Measurements from ENCODE around the gene RRAD. TPM values are rescaled to one million over a fixed set of nuclear protein-coding genes. Genes with fewer than 3 reads are reported as not detected.

Gene RRAD
- total and polyA plus RNA-seq, 2 donors (not counting 3 experiments of a cell fraction or from before 2014, with no cell fraction given): 0.22 to 0.48 TPM

DNA sequence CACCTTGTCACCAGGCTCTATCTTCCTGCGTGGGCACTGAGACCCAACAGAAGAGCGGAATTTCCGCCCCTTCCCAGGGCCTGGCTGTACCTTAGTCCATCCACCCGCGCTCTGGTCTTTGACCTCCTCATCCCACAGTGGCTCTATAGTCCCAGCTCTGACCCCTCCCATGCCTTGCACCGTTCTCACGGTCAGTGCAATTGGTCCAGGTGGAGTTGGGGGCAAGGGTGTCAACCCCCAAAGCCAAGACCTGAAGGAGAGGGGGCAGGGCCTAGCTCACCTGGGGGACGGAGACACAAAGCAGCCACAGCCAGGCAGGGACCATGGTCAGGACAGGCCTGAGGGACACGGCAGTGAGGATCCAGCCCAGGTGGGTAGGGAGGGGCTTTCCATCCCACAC, 7.6 kb downstream of the RRAD start:
- H3K36me3 ChIP-seq (ENCODE audit: control insufficient read depth in 2 of 2, extremely low read depth in 1 of 2, insufficient read depth in 2 of 2, low read length in 2 of 2): no peaks in the 10 kb centered on the region
- no peaks in the 10 kb centered on the region for H3K4me1 ChIP-seq (ENCODE audit: control insufficient read depth, extremely low read depth, insufficient read depth, low read length)
- no peaks in the 10 kb centered on the region for H3K9me3 ChIP-seq (replicated peaks; ENCODE audit: control insufficient read depth, insufficient read depth, low read length)
- H3K27ac ChIP-seq (ENCODE audit: insufficient read depth, low read depth, low read length): no peak overlapping the region
- no peak overlapping the region for H3K4me2 ChIP-seq (ENCODE audit: insufficient read depth, low read length)
- peaks cover 12 to 21% of the 10 kb centered on the region in 2 experiments for H3K27me3 ChIP-seq (ENCODE audit: control insufficient read depth in 2 of 2, insufficient read depth in 2 of 2, low read length in 2 of 2)
- no TSS peak for BruUV-seq (replicated peaks)
- FAIRE-seq (no peak), DNase-seq (ENCODE audit: low read depth, low spot score) (no peak)
- no peaks in the 10 kb centered on the region for H3K9me1 ChIP-seq (replicated peaks; ENCODE audit: control insufficient read depth, extremely low read depth, insufficient read depth, low read length)
- ChIA-PET CTCF (interaction anchor here (0.9 to 5.2 kb wide), 5 partner anchors 8 to 47 kb away, joined by 3 to 25 read pairs (median 5); no protein-coding TSS in a partner anchor), POLR2A (no interaction called here)
- H2AFZ ChIP-seq (ENCODE audit: low read depth, low read length): no peak overlapping the region
- no peak overlapping the region for H3K4me3 ChIP-seq (replicated peaks in 1 of 3; ENCODE audit: insufficient read depth in 1 of 3, low read depth in 1 of 3, low read length in 3 of 3)
- no peak for TF ChIP-seq MYC (IDR thresholded peaks at IDR 0.05; ENCODE audit: low read depth, low read length)
- TF ChIP-seq POLR2AphosphoS5 (IDR thresholded peaks at IDR 0.05; ENCODE audit: insufficient read depth, low read depth, low read length): no peak
- no peak for TF ChIP-seq EZH2 (IDR thresholded peaks at IDR 0.05; ENCODE audit: borderline replicate concordance, low read depth, low read length, severe bottlenecking)
- no peak for TF ChIP-seq POLR2A (IDR thresholded peaks at IDR 0.05; ENCODE audit: low read depth, low read length)
- no peak for TF ChIP-seq GATA2 (IDR thresholded peaks at IDR 0.05; ENCODE audit: insufficient read depth, insufficient read length, low read depth, low read length)
- TF ChIP-seq CTCF (IDR thresholded peaks at IDR 0.05; ENCODE audit: extremely low read depth in 1 of 2, insufficient read depth in 1 of 2, low read depth in 1 of 2, low read length in 2 of 2): no peak
- TF ChIP-seq FOS (IDR thresholded peaks at IDR 0.05; ENCODE audit: borderline replicate concordance, insufficient read depth, low read length): no peak
- no peaks in the 10 kb centered on the region for H4K20me1 ChIP-seq (replicated peaks; ENCODE audit: control insufficient read depth, extremely low read depth, insufficient read depth, low read length)
- H3K9ac ChIP-seq (replicated peaks; ENCODE audit: extremely low read depth, insufficient read depth, low read length): no peak overlapping the region
- intact Hi-C loops (cut with micrococcal nuclease): no loop called here
- H3K79me2 ChIP-seq (ENCODE audit: control insufficient read depth, insufficient read depth, low read length): no peaks in the 10 kb centered on the region
- dilution Hi-C loops (cut with MboI; ENCODE audit: extremely low pct_ligation_motif_present, low sequenced_read_pairs): no loop called here
